HFF-Myc (cell line): ENCODE data around the gene UBE2E3.
A peak's percentile ranks its signal among the peaks of the same experiment; 100 is the strongest.
"Not testable (repeated sequence)": the region's sequence is repeated elsewhere in the genome, so short reads cannot be mapped to it uniquely, and the experiment has no call there.

ENCODE experiments used
- DNase-seq: peaks from one replicate; pipeline ENCODE4 v3.0.0-alpha.2; 2011; ENCODE audit warnings: low read depth; ENCODE audit errors: extremely low read depth
- H3K4me3 ChIP-seq: replicated peaks from 2 replicates; pipeline ENCODE4 v1.5.1; 2011; ENCODE audit warnings: low read depth, mild to moderate bottlenecking, control low read depth, low read length
- CTCF ChIP-seq: IDR thresholded peaks from 2 replicates; pipeline ENCODE4 v1.5.1; 2012; ENCODE audit warnings: mild to moderate bottlenecking, low read depth, low read length, control low read depth; ENCODE audit errors: missing control alignments

UBE2E3 gene

GRCh38 chr2:180980106-180980942 is at the start of gene UBE2E3:
Gene UBE2E3 (plus strand): TSS chr2:180980605. CDS start chr2:180982043, 1,438 bp downstream.
- H3K4me3 ChIP-seq, result peak within 1 kb of the TSS; percentile 53
- peak; percentile 55 for TF ChIP-seq CTCF
- DNase-seq, result no peak

GRCh38 chr2:180931841-180932240 is 48.6 kb upstream of the UBE2E3 start:
- H3K4me3 ChIP-seq, result no peak overlapping the region
- no peak for DNase-seq
- TF ChIP-seq CTCF, result no peak

GRCh38 chr2:180933332-180933731 is 47.1 kb upstream of the UBE2E3 start:
- no peak overlapping the region for H3K4me3 ChIP-seq
- no peak for DNase-seq
- TF ChIP-seq CTCF, result no peak

GRCh38 chr2:180934911-180935310 is 45.5 kb upstream of the UBE2E3 start:
- no peak for TF ChIP-seq CTCF
- DNase-seq, result no peak
- no peak overlapping the region for H3K4me3 ChIP-seq

GRCh38 chr2:180937480-180937879 is 42.9 kb upstream of the UBE2E3 start:
- DNase-seq, H3K4me3 ChIP-seq: not testable (repeated sequence)

- TF ChIP-seq CTCF, result no peak
Observed at GRCh38 chr2:180938451-180938850, 42.0 kb upstream of the UBE2E3 start.

GRCh38 chr2:180943275-180943674 is 37.1 kb upstream of the UBE2E3 start:
- no peak for TF ChIP-seq CTCF
- no peak for DNase-seq
- no peak overlapping the region for H3K4me3 ChIP-seq

More at GRCh38 chr2:180938451-180938850, 42.0 kb upstream of the UBE2E3 start:
- DNase-seq, result no peak
- no peak overlapping the region for H3K4me3 ChIP-seq
